GM23338 (cell line): ENCODE data around the gene CLEC7A. TPM values are rescaled to one million over a fixed set of nuclear protein-coding genes. Genes with fewer than 3 reads are reported as not detected.

Source experiments
- ATAC-seq: fragments of 200-7000 bp; cut with Tn5 transposase; 3 replicates; pipeline ENCODE4 v1.9.1; 2020
- DNase-seq: peaks from one replicate; pipeline ENCODE4 v3.0.0-alpha.2; 2015; ENCODE audit warnings: low spot score
- H2AFZ ChIP-seq: fragments of 200-600 bp; sonication (generic); 2 replicates; pipeline ENCODE4 v1.8.0; 2016; ENCODE audit warnings: antibody characterized with exemption, mild to moderate bottlenecking, moderate library complexity
- H3F3A ChIP-seq: fragments of 200-600 bp; sonication (generic); replicated peaks from 2 replicates; pipeline ENCODE4 v1.8.0; 2017; ENCODE audit warnings: antibody characterized with exemption, mixed run types, low read depth
- H3K27ac ChIP-seq: fragments of 200-600 bp; sonication (generic); 2 replicates; pipeline ENCODE4 v1.6.1; 2016; ENCODE audit warnings: low read depth
- H3K27me3 ChIP-seq: fragments of 200-600 bp; sonication (generic); 2 replicates; pipeline ENCODE4 v1.8.0; 2016; ENCODE audit warnings: mild to moderate bottlenecking, mixed run types, moderate library complexity; ENCODE audit not compliant: insufficient read depth
- H3K36me3 ChIP-seq: fragments of 200-600 bp; sonication (generic); 2 replicates; pipeline ENCODE4 v1.8.0; 2016; ENCODE audit warnings: mild to moderate bottlenecking; ENCODE audit not compliant: insufficient read depth
- H3K4me1 ChIP-seq: fragments of 200-600 bp; sonication (generic); 2 replicates; pipeline ENCODE4 v1.8.0; 2016; ENCODE audit warnings: mild to moderate bottlenecking, moderate library complexity; ENCODE audit not compliant: insufficient read depth
- H3K4me2 ChIP-seq: fragments of 200-600 bp; sonication (generic); 2 replicates; pipeline ENCODE4 v1.7.1; 2017; ENCODE audit warnings: mixed run types
- H3K4me3 ChIP-seq: fragments of 200-600 bp; sonication (generic); 2 replicates; pipeline ENCODE4 v1.6.1; 2016; ENCODE audit warnings: mixed run types
- H3K79me2 ChIP-seq: fragments of 200-600 bp; sonication (generic); replicated peaks from 2 replicates; pipeline ENCODE4 v1.8.0; 2017; ENCODE audit warnings: mild to moderate bottlenecking; ENCODE audit not compliant: insufficient read depth
- H3K9me2 ChIP-seq: fragments of 200-600 bp; sonication (generic); 2 replicates; pipeline ENCODE4 v1.8.0; 2017; ENCODE audit not compliant: insufficient read depth
- H4K20me1 ChIP-seq: fragments of 200-600 bp; sonication (generic); replicated peaks from 2 replicates; pipeline ENCODE4 v1.8.0; 2017; ENCODE audit warnings: mild to moderate bottlenecking; ENCODE audit not compliant: insufficient read depth
- H3K27ac Mint-ChIP-seq: 2 replicates; pipeline ENCODE4 v1.8.0; 2020; ENCODE audit warnings: inconsistent platforms, mild to moderate bottlenecking, moderate library complexity, mixed read lengths
- H3K27me3 Mint-ChIP-seq: 3 replicates; pipeline ENCODE4 v1.8.0; 2022; ENCODE audit warnings: low read depth, mild to moderate bottlenecking, moderate library complexity, mixed read lengths, inconsistent platforms; ENCODE audit not compliant: insufficient read depth, poor library complexity
- H3K36me3 Mint-ChIP-seq: 3 replicates; pipeline ENCODE4 v1.8.0; 2021; ENCODE audit warnings: low read depth, mild to moderate bottlenecking, inconsistent platforms, moderate library complexity, mixed read lengths
- H3K4me1 Mint-ChIP-seq: 3 replicates; pipeline ENCODE4 v1.8.0; 2020; ENCODE audit warnings: mild to moderate bottlenecking, inconsistent platforms, mixed read lengths
- H3K4me3 Mint-ChIP-seq: 3 replicates; pipeline ENCODE4 v1.8.0; 2021; ENCODE audit warnings: moderate library complexity, mild to moderate bottlenecking, inconsistent platforms, mixed read lengths
- H3K9me3 Mint-ChIP-seq: 3 replicates; pipeline ENCODE4 v1.8.0; 2020; ENCODE audit warnings: moderate library complexity, mild to moderate bottlenecking, inconsistent platforms, mixed read lengths
- CREB1 ChIP-seq: fragments of 250-450 bp; sonication (Bioruptor Pico); IDR thresholded peaks from 2 replicates; pipeline ENCODE4 v1.5.0; 2020; ENCODE audit warnings: low read depth, mild to moderate bottlenecking, moderate library complexity
- ETS1 ChIP-seq: IDR thresholded peaks from 2 replicates; pipeline ENCODE4 v1.6.1; 2016; ENCODE audit warnings: antibody characterized with exemption
- EZH2 ChIP-seq: fragments of 200-600 bp; sonication (generic); IDR thresholded peaks from one replicate; pipeline ENCODE4 v1.8.0; 2017; ENCODE audit warnings: antibody characterized with exemption, mild to moderate bottlenecking, low read depth; ENCODE audit not compliant: unreplicated experiment
- EZH2phosphoT487 ChIP-seq: fragments of 200-600 bp; sonication (generic); IDR thresholded peaks from one replicate; pipeline ENCODE4 v1.8.1; 2018; ENCODE audit warnings: antibody characterized with exemption; ENCODE audit not compliant: unreplicated experiment
- JUNB ChIP-seq: IDR thresholded peaks from one replicate; pipeline ENCODE4 v1.6.1; 2016; ENCODE audit warnings: antibody characterized with exemption; ENCODE audit not compliant: unreplicated experiment
- NANOG ChIP-seq: IDR thresholded peaks from 2 replicates; pipeline ENCODE4 v1.6.1; 2016; ENCODE audit warnings: antibody characterized with exemption, borderline replicate concordance
- POLR2AphosphoS5 ChIP-seq: IDR thresholded peaks from 2 replicates; pipeline ENCODE4 v1.6.1; 2016; ENCODE audit warnings: antibody characterized with exemption, low read depth
- REST ChIP-seq: IDR thresholded peaks from one replicate; pipeline ENCODE4 v1.6.1; 2018; ENCODE audit warnings: antibody characterized with exemption; ENCODE audit not compliant: unreplicated experiment
- STAT1 ChIP-seq: IDR thresholded peaks from one replicate; pipeline ENCODE4 v1.6.1; 2016; ENCODE audit warnings: antibody characterized with exemption; ENCODE audit not compliant: unreplicated experiment
- ZNF114 ChIP-seq: fragments of 250-450 bp; sonication (Bioruptor Pico); IDR thresholded peaks from 2 replicates; pipeline ENCODE4 v1.5.0; 2020; ENCODE audit warnings: mild to moderate bottlenecking, moderate library complexity
- ZNF331 ChIP-seq: fragments of 250-450 bp; sonication (Bioruptor Pico); IDR thresholded peaks from 2 replicates; pipeline ENCODE4 v1.5.0; 2020; ENCODE audit warnings: low read depth, mild to moderate bottlenecking, moderate library complexity
- ZNF462 ChIP-seq: fragments of 250-450 bp; sonication (Bioruptor Pico); IDR thresholded peaks from 2 replicates; pipeline ENCODE4 v1.5.0; 2020; ENCODE audit warnings: mild to moderate bottlenecking, moderate library complexity
- long read RNA-seq: library from polyadenylated mRNA; unstranded; transcript quantifications from one replicate; pipeline ENCODE4 v2.0.0, GENCODE V29; 2020; ENCODE audit not compliant: unreplicated experiment
- polyA plus RNA-seq: library from polyadenylated mRNA; unstranded; fragments of >200 nt; fragmentation: Nextera tagmentation; extraction: Ambion mirVana; gene quantifications from 2 replicates; pipeline ENCODE4 v1.2.1, GENCODE V29; 2016
- total RNA-seq: library from RNA; depleted of rRNA; stranded (reverse); fragments of >200 nt; shearing (Covaris generic); gene quantifications from 2 replicates; pipeline ENCODE4 v1.2.3, GENCODE V29; 2014; rRNA removed
- TF ChIP-seq, protein P1 (sequence below), 2 experiments: fragments of 200-600 bp in 1 of 2; sonication (generic) in 1 of 2; conservative IDR thresholded peaks; 2 replicates each; pipeline versions ENCODE4 v1.5.1 to v1.6.1; 2016 to 2017; ENCODE audit warnings: antibody characterized with exemption in 2 of 2, low read depth in 2 of 2, mild to moderate bottlenecking in 2 of 2, moderate library complexity in 1 of 2

Gene CLEC7A
- total RNA-seq (not detected in 2 replicates), polyA plus RNA-seq (0.09 and 0.39 TPM in 2 replicates)
- long read RNA-seq: 0 reads

- no peak within 1 kb of the TSS for H3K4me3 ChIP-seq
- TF ChIP-seq CREB1 (CRISPR knock-in tag) (no peak), EZH2 (no peak), ZNF462 (CRISPR knock-in tag) (no peak), POLR2AphosphoS5 (no peak), STAT1 (no peak), ETS1 (no peak), REST (no peak), ZNF114 (CRISPR knock-in tag) (no peak), JUNB (no peak), ZNF331 (CRISPR knock-in tag) (no peak), EZH2phosphoT487 (no peak), NANOG (no peak)
- TF ChIP-seq, protein P1, sequence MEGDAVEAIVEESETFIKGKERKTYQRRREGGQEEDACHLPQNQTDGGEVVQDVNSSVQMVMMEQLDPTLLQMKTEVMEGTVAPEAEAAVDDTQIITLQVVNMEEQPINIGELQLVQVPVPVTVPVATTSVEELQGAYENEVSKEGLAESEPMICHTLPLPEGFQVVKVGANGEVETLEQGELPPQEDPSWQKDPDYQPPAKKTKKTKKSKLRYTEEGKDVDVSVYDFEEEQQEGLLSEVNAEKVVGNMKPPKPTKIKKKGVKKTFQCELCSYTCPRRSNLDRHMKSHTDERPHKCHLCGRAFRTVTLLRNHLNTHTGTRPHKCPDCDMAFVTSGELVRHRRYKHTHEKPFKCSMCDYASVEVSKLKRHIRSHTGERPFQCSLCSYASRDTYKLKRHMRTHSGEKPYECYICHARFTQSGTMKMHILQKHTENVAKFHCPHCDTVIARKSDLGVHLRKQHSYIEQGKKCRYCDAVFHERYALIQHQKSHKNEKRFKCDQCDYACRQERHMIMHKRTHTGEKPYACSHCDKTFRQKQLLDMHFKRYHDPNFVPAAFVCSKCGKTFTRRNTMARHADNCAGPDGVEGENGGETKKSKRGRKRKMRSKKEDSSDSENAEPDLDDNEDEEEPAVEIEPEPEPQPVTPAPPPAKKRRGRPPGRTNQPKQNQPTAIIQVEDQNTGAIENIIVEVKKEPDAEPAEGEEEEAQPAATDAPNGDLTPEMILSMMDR (conservative IDR thresholded peaks at IDR 0.05; ENCODE audit: low read depth in 2 of 2): no peak
- no peak for DNase-seq
- H2AFZ ChIP-seq: 0 out of 2 replicates have a peak within 1 kb of the TSS, but pooled peaks have one; percentile 1
- H3K27me3 ChIP-seq: no peaks in the 10 kb centered on the region
- 0 out of 2 replicates have a peak within 1 kb of the TSS, but pooled peaks have one; percentile 11 for H3K27ac Mint-ChIP-seq
- no peaks in the 10 kb centered on the region for H3K36me3 Mint-ChIP-seq
- H3F3A ChIP-seq: no peaks in the 10 kb centered on the region
- no peaks in the 10 kb centered on the region for H3K9me3 Mint-ChIP-seq
- H4K20me1 ChIP-seq: no peaks in the 10 kb centered on the region
- H3K4me2 ChIP-seq: no peak within 1 kb of the TSS; the same call in 1 of the 2 replicates
- no peak for ATAC-seq
- H3K27ac ChIP-seq: no peak within 1 kb of the TSS; the same call in 1 of the 2 replicates
- H3K36me3 ChIP-seq: no peaks in the 10 kb centered on the region
- no peak within 1 kb of the TSS for H3K4me3 Mint-ChIP-seq
- H3K79me2 ChIP-seq: no peaks in the 10 kb centered on the region
- peaks cover 37% of the 10 kb centered on the region for H3K4me1 Mint-ChIP-seq
- H3K4me1 ChIP-seq: peaks cover 45% of the 10 kb centered on the region
- no peaks in the 10 kb centered on the region for H3K27me3 Mint-ChIP-seq
- no peaks in the 10 kb centered on the region for H3K9me2 ChIP-seq
Measured at GRCh38 chr12:10130042-10130441, at the start of gene CLEC7A. Gene CLEC7A (minus strand): TSS chr12:10130199. CDS start chr12:10130082, 117 bp downstream.
